ENCODE measurements around the gene AUTS2.

Gene AUTS2

DNA sequence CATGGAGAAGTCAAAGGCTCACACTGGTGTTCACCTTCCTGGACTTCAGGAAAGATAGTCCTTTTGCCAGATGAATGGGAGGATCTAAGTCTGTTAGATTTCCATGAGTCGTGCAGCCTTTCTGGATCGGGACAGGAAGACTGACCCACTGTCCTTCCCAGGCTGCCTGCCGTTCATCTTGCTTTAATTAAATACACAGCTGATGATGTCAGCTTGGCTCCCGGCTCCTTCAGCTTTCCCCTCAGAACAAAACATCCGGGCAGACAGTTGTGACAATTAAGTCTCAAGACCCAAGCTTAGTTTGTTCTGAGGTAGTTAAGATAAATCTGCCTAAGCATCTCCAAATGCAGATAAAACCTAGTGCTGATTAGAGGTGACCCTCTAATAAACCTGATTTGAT lies 58.6 kb downstream of the AUTS2 start:
- DNase-seq (ENCODE audit: low spot score): no peak

GRCh38 chr7:69657331-69657730 lies 59.1 kb downstream of the AUTS2 start:
- DNase-seq (ENCODE audit: low spot score): no peak

DNA sequence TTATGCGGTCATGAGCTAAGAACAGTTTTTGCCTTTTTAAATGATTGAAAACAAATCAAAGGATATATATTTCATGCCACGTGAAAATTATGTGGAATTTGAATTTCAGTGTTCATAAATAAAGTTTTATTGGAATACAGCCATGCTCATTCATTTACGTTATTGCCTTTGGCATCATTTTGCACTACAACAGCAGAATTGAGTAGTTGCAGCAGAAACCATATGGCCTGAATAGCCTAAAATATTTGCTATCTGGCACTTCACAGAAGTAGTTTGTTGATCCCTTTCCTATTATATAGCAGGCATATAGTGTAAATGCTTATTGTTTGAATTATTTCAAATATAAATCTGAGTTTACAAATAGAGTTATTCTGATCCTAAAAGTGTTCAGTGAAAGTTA lies 59.7 kb downstream of the AUTS2 start:
- no peak for DNase-seq (ENCODE audit: low spot score)

- DNase-seq (ENCODE audit: low spot score): no peak
Observed at GRCh38 chr7:69659983-69660382, 61.7 kb downstream of the AUTS2 start.

- no peak for DNase-seq (ENCODE audit: low spot score)
Observed at GRCh38 chr7:69661342-69661741, 63.1 kb downstream of the AUTS2 start.

DNA sequence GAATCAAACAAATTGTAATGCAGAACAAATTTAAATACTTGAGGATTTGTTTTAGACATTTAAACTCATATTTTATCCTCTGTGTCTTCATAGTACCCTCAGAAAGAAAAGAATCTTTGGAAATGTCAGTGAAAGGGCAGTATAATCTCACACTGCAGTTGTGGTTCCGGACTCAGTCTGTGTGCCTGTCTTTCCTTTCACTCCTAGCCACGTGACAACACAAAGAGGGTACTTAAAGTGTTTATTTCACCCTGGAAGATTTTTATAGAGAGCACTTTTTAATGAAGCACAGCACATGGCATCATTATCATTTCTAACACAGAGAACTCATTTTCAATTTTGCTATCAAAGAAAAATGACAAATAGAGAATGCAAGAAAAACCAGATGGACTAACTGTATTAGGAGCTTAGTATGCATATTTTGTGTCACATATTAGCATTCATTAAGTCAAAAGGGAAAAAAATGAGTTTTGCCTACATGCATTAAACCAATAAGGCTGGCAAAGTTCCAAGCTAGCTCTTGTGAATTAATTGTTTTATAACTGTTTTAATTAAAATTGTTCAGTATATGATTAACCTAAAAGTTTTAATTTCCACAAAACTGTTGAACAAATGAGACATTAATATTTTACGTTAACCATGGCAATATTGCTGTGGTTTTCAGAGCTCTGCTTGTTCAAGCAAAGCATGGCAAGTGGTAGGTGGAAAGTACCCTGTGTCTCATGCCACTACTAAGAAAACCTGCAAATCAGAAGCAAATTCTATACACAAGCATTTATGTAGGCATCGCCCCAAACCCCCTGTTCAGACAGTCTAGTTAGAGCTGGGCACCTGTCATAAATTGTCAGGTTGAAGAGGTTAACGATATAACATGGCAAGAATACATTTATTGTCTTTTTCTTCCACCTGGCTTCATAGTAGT lies 65.9 kb downstream of the AUTS2 start:
- no peak for DNase-seq (ENCODE audit: low spot score)

DNA sequence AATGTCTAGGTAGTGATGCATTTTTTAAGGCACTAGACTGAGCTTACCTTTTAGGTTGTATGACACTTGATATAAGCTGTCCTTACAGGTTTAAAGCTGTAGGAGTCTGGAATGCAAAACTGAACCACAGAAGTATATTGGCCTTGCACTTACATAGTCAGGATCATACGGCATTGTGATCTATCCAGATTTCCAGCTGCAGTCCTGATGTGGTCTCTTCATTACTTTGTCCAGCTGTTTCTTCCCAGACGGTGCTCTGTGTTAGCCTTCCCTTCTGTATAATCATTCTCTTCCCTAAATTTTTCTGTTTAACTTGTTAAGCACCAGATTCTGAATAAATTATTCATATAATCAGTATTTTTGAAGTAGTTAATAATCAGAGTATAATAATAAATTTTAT lies 67.1 kb downstream of the AUTS2 start:
- DNase-seq (ENCODE audit: low spot score): no peak

GRCh38 chr7:69668339-69668870 lies 70.1 kb downstream of the AUTS2 start:
- DNase-seq (ENCODE audit: low spot score): no peak

- DNase-seq (ENCODE audit: low spot score): no peak
Observed at GRCh38 chr7:69670701-69671100, 72.4 kb downstream of the AUTS2 start.

GRCh38 chr7:69673074-69673473 lies 74.8 kb downstream of the AUTS2 start:
- DNase-seq (ENCODE audit: low spot score): no peak

GRCh38 chr7:69674701-69675182 lies 76.5 kb downstream of the AUTS2 start:
- no peak for DNase-seq (ENCODE audit: low spot score)

- DNase-seq (ENCODE audit: low spot score): no peak
Observed at GRCh38 chr7:69676247-69676646, 78.0 kb downstream of the AUTS2 start.

DNA sequence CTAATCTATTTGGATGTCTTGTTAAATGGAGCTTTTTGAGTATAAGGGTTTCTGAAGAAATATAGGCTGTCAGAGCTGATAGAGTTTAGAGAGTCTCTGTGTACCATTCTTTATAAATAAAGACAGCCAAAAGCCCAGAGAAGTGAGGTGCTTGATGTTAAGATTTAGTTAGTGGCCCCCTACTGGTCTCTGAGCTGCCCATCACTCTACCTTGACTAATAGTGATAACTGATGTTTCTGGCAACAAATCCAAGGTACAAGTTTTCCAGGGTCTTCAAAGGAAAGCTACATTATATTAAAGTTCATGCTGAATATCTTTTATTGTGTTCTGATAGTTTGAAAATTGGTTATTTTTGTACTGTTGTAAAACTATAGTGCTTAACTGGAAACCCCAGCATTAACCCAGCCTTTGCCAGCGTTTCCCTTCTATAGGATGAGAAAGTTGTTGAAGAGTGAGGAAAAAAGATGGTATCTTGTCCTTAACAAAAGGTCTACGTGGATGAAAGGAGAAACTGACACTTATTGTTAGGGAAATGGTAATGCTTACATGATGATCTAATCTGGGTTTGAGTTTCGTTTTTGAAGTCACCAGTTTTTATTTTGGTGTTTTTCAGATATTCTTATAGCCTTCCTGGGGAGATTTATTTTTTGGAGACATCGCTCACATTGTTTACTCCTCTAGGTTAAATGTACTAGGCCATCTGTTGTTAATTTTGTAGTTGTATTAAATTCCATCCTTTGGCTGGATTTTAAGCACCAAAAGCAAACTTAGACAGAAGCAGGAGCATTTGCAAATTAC lies 79.0 kb downstream of the AUTS2 start:
- no peak for DNase-seq (ENCODE audit: low spot score)

DNA sequence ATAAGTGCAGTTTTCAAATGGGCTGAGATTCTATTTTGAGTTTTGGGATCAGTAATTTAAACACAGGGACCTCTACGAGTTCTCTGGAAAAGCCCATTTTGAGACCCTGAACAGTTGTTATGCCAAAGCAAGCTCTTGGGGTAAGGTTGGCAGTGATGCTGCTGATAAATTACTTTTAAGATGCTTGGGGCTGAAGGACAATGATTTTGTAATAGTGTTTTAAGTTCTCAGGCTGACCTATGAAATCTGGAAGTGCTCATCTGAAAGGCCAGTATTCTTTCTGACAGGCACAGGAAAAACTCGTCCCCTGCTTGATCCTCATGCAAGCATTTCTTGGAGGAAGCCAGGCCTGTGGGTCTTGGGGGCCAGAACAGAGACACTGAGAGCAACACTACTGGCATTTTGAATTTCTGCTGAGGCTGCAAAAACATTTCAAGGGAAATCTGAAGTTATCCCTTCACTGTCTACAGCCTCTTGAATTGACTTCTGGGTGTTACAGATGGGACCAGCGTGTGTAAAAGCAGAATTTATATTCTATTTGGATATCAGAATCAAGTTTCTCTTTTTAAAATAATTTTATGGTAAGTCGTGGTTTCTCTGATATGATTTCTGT lies 79.7 kb downstream of the AUTS2 start:
- no peak for DNase-seq (ENCODE audit: low spot score)

GRCh38 chr7:69678494-69679187 lies 80.4 kb downstream of the AUTS2 start:
- no peak for DNase-seq (ENCODE audit: low spot score)

DNA sequence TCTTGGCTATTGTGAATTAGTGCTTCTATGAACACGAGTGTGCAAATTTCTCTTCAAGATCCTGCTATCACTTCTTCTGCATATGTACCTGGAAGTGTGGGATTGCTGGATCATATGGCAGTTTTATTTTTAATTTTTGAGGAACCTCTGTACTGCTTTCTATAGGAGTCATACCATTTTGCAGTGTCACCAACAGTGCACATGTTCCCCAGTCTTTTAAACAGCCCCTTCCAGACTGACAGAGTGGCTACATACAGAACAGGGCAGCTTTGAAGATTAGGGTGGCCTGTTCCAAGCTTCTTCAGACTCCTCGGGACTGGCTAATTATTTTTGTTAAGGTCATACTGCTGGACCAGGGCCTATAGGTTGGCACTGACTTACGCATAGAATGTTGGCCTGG lies 82.9 kb downstream of the AUTS2 start:
- DNase-seq (ENCODE audit: low spot score): no peak

GRCh38 chr7:69682518-69682917 lies 84.2 kb downstream of the AUTS2 start:
- no peak for DNase-seq (ENCODE audit: low spot score)

GRCh38 chr7:69683002-69683401 lies 84.7 kb downstream of the AUTS2 start:
- no peak for DNase-seq (ENCODE audit: low spot score)

- DNase-seq (ENCODE audit: low spot score): no peak
Observed at GRCh38 chr7:69684369-69685292, 86.4 kb downstream of the AUTS2 start.

- DNase-seq (ENCODE audit: low spot score): no peak
Observed at GRCh38 chr7:69685293-69685631, 87.0 kb downstream of the AUTS2 start.

DNA sequence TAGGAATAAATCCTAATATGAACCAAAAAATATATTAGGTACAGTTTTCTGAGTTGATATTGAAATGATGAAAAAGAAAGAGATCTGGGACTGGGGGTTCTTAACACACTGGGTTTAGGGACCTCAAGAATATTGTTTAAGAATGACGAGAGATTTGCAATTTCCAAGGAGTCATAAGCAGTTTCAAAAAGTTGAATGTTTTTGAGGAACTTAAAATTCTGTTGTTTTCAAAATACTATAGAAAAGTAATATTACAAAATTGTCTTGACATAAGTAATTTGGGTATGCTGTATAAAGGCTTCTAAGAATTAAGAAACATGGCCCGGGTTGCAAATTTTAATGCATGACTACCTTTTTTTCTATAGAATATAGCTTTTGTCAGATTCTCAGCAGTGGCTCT lies 88.1 kb downstream of the AUTS2 start:
- no peak for DNase-seq (ENCODE audit: low spot score)
